ENCODE data around the gene IFT27.

GRCh38 chr22:36765131-36765942 lies 10.6 kb downstream of the IFT27 start:
- TF ChIP-seq POLR2A (IDR thresholded peaks at IDR 0.05) (no peak), POLR2AphosphoS5 (IDR thresholded peaks at IDR 0.05) (no peak), EP300 (IDR thresholded peaks at IDR 0.05; ENCODE audit: low read depth) (no peak)
- TF ChIP-seq, protein P1, sequence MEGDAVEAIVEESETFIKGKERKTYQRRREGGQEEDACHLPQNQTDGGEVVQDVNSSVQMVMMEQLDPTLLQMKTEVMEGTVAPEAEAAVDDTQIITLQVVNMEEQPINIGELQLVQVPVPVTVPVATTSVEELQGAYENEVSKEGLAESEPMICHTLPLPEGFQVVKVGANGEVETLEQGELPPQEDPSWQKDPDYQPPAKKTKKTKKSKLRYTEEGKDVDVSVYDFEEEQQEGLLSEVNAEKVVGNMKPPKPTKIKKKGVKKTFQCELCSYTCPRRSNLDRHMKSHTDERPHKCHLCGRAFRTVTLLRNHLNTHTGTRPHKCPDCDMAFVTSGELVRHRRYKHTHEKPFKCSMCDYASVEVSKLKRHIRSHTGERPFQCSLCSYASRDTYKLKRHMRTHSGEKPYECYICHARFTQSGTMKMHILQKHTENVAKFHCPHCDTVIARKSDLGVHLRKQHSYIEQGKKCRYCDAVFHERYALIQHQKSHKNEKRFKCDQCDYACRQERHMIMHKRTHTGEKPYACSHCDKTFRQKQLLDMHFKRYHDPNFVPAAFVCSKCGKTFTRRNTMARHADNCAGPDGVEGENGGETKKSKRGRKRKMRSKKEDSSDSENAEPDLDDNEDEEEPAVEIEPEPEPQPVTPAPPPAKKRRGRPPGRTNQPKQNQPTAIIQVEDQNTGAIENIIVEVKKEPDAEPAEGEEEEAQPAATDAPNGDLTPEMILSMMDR (IDR thresholded peaks at IDR 0.05), result no peak

All from transverse colon (tissue), 4 donors.